Stimulated activated CD4-positive, alpha-beta T cell treated with anti-CD3 and anti-CD28 coated beads, Interleukin-4, amount 100 ng/mL, for 24 hours (primary cell): ENCODE results near the gene TSR2.

Experiments
- DNase-seq: peaks from one replicate; pipeline ENCODE4 v3.0.0-alpha.2; 2020

Gene TSR2, protein sequence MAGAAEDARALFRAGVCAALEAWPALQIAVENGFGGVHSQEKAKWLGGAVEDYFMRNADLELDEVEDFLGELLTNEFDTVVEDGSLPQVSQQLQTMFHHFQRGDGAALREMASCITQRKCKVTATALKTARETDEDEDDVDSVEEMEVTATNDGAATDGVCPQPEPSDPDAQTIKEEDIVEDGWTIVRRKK

DNA sequence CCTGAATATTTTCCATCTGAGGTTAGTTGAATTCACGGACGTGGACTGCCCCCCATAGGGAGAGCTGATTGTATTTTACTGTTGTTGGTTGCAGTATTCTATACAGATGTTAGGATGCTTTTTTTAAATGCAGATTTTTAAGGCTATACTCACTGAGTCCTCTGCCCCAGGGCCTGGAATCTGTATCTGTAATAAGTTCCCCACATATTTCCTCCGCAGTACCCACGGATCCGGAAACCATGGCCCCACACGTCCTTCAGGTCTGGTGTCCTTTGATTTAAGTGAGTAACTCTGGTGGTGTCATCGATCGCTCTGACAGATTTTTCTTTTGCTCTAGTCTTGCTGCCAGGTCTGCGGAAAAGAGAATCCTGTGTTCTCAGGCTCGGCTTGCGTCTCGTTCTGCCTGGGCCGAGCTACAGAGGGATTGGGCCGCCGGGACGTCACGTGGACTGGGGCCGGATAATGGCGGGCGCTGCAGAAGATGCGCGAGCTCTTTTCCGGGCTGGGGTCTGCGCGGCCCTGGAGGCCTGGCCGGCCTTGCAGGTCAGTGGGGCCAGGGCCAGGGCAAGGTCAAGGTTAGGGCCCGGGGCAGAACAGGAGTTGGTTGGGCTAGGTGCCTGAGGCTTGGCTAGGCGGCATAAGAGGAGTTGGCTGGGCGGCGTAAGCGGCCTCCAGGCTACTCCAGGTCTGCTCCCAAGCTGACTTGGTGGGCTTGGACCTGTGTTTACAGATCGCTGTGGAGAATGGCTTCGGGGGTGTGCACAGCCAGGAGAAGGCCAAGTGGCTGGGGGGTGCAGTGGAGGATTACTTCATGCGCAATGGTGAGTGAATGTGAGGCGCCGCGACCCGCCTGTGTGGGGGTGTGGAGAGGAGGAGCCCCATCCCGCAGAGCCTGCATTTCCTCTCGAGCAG is at the start of gene TSR2:
Gene TSR2, plus strand, starts transcription at position 445 of the 912 bp plus-strand sequence. Its CDS starts 18 bp downstream, at position 463.
- DNase-seq: peak; percentile 79

DNA sequence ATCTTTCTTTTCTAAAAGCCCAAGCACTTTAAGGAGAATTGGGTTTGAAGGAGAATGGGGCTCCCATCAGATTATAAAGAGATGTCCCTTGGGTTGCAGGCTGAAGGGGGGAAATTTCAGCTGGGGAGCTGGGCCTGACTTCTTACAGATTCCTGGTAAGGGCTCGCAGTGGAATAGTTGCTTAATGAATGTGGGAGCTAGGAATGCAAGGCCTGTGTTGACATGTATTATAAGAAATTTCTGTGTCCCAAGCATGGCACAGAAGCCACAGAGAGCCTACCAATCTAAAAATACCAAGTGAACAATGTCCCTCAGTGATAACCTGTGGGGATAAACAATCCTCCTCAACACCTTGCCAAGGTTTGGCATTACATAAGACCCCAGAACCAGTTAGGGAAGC is 43.1 kb upstream of the TSR2 start:
- no peak for DNase-seq

DNA sequence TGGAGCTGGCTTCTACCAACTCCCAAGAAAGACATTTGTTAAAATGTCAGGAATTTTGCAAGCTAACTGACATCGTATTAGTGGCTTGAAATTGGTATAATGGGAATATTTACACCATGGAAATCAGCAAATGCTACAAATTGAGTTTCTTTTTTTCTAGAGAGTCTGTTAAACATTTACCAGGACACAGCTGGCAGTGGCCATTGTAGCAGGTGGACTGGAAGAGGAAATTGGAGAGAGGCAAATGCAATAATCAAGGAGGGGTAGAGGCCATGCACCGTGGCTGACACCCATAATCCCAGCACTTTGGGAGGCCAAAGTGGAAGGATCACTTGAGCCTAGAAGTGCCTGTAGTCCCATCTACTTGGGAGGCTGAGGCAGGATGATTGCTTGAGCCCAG is 32.9 kb upstream of the TSR2 start:
- no peak for DNase-seq

DNA sequence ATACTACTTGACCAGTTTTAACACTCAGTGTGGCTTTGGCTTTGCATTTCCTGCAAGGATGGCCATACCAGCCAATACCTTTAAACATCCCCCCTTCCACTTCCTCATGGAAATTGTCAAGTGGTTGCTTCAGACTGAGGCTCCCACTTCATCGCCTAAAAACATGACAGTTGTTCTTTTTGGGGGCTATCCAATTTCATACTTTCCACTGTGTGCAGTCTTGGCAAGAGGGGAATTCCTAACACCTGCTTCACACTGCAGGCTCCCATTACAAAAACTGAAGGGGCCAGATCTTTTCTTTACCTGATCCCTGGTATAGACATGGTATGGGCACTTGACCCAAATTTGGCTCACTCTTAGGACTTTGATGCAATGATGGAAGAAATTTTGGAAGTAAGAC is 28.5 kb upstream of the TSR2 start:
- DNase-seq: no peak

DNA sequence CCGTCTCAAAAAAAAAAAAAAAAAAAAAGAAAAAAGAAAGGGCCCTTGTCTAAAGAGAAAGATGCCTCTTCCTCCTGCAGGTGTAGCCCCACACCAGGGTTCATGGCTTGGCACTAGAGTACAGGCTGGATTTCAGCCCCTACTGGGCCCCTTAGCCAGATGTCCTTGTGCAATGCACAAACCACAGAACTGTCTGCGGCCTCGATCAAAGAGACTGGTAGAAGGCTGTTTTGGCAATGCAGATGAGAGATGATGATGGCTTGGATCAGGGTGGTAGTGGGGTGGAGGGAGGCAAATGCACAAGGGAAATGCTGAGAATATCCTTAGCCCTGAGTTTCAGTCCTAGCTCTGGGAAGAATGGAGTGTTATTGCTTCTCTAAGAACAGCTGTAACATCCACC is 26.5 kb upstream of the TSR2 start:
- no peak for DNase-seq

DNA sequence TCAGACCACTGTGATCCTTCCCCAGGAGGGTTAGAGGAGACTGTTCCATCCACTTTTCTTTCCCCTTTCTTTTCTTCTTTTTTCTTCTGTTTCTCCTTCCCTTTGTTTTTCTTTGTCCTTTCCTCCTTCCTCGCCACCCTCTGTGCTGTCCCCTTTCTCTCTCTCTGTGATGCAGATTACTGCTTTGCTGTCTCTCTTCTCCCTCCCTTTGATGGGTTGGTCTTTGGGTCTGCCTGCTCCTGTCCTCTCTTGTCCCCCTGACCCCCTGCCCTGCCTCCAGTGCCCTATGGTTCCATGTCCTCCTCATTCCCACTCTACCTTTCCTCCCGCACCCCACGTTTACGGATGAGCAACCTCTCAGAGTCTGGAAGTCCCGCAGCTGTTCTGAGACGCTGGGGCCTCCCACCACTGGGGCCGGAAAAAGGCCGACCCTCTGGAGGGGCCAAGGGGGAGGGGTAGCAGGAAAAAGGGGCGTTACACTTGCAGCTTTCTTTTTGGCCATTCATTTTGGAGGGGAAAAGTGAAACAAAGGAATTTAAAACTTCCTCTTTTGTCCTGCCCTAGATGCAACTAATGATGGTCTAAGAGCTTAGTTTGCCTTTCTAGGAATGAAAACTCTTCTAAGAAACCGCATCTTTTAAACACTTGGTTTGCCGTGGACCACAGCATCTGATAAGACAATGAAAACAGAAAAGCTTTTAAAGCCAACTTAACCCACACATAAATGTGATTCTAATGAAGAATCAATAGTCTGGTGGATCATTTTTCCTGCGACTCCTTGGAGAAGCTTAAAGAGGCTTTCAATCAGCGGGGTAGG is 24.5 kb upstream of the TSR2 start:
- no peak for DNase-seq

DNA sequence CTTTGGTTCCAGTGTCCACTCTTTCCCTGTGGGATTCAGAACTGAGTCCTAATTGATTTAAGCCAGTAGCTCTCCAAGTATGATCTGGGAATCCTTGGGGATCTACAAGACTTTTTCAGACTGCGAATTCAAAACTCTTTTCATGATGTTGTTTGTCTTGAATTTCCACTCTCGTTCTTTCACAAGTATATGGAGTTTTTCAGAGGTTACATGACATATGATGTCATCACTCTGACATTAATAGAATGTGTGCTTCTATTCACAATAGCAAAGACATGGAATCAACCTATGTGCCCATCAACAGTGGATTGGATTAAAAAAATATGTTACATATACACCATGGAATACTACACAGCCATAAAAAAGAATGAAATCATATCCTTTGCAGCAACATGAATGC is 23.2 kb upstream of the TSR2 start:
- no peak for DNase-seq

DNA sequence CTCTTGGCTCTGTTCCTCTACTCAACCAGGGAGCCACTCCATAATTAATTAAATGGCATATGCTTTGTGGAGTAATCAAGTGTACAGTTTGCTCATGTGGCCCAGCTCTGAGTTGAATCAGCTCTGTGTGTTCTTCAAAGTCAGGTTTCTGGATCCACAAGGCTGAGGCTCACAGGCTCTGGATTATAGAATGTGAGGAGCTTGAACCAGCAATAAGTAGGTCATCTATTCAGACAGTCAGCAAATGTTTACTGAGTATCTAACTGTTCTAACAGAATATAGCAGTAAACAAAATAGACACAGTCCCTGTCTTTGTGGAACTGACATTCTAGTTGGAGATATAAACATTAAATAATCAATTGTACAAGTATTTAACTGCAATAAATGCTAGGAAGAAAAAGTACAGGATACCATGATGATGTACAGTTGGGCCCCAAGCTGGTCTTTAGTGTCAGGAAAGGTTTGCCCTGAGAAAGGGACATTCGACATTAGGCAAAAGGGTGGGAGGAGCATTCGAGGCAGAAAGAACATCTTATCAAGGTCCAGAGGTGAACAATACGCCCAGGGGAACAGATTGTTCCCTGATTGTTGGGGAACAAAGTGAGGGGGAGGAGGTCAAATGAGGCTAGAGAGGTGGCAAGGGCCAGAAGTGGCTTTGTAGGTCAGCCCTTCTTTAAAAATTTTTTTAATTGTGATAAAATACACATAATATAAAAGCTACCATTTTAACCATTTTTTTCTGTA is 20.5 kb upstream of the TSR2 start:
- no peak for DNase-seq

DNA sequence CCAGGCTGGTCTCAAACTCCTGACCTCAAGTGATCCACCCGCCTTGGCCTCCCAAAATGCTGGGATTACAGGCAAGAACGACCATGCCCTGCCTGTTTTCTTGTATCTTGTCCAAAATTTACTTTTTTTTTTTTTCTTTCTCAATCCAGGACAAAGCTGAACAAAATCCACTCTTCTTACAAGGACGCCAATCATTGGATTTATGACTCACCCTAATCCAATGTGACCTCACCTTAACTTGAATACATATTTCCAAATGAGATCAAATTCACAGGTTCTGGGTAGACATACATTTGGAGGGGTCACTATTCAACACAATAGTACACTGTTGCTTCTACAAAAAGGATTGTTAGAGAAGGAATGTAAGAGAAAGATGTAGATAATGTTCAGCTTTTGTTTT is 18.0 kb upstream of the TSR2 start:
- DNase-seq: no peak

DNA sequence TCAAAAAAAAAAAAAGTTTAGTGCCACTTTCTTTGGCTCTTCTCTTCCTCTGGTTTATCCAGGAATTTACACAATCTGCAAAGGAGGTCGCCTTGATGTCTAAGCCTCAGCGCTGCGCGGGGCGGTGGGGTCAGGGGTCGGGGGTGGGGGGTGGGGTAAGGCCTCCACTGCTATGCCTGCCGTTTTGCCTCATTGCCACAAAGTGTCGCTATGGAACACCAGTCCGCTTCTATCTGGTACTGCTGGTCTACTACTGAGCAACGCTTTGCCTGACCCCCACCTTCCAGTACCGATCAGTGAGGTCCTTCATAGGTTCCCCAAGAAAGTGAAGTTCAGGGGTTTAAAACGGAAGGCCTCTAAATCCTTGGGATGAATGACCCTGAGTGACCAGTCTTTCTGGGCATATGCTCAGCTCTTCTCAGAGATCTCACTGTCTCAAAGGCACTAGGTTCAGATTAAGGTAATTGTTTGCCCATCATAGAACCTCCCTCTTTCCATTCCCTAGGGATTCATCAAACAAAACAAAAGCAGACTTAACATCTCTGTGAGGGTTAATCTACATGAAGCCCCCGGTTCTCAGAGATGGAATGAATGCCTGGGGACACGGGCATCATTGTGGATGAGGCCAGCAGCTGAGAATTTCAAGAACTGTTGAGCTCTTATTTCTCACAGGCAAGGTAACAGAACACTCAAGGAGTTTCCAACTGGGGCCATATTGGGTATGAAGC is 16.9 kb upstream of the TSR2 start:
- no peak for DNase-seq

DNA sequence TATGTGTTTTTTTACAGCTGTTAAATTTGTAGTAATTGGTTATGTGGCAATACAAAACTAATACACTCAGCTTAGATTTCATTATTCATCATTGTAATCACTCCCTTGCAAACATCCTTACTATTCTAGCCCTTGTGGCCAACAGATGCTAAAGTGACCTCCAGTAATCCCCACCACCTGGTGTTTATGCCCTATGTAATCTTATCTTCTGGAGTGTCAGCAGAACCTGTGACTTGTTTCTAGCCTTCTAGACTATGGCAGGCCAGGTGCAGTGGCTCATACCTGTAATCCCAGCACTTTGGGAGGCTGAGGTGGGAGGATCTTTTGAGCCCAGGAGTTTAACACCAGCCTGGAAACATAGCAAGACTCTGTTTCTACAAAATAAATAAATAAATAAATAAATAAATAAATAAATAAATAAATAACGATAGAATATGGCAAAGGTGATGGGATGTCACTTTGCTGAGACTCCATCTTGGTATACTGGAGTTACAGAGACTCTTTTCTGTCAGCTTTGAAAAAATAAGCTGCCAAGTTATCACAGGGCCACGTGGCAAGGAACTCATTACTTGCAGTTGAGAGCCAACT is 12.3 kb upstream of the TSR2 start:
- no peak for DNase-seq

DNA sequence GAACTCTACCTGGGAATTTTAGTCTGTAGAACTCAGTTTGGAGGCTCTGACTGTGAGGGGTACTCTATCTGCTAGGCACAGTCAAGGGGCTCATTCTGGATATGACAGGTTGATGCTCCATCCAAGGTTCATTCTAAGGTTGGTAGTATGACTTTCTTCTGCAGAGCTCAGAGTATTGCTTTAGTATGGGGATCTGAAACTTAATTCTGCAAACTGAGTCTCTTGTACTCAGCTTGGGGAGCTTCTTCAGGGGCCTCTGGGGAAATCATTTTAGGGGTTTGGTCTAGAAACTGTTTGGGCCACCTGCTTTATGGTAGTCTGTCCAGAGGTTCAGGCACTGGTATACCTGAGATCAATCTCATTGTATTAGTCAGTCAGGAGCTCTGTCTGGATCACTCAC is 9.7 kb upstream of the TSR2 start:
- DNase-seq: no peak

DNA sequence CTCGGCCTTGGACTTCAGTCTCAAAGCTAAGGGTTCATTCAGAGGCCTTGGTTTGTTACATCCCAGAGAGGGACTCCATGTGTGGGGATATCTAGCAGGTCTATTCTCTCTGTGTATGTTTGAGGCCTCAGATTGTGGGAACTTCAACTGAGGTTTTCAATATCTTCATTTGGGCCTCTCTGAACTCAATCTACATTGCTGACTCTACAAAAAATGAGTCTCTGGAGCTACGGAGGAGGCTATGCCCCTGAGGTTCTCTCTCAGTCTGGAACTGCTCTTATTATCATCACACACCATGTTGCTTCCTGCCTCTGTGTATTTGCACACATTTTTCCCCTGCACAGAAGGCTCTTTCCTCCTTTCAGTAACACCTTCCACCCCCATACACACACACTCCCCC is 5.1 kb upstream of the TSR2 start:
- DNase-seq: no peak

DNA sequence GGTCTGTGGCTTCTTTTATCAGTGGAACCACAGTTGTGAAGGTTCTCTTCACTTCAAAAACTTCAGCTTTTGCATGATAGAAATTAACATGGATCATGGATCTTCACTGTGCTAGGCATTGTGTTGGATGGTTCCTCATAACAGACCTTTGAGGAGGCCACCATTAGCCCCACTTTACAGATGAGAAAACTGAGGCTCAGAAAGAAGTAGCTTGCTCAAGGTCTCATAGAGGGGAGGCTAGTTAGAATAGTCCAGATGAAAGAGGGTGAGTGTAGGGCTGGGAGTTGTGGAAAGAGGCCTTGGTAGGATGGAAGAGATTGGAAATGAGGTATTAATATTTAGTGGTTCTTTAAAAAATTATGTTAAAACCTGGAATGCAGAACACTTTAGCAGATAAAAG is 2.6 kb downstream of the TSR2 start:
- DNase-seq: no peak

DNA sequence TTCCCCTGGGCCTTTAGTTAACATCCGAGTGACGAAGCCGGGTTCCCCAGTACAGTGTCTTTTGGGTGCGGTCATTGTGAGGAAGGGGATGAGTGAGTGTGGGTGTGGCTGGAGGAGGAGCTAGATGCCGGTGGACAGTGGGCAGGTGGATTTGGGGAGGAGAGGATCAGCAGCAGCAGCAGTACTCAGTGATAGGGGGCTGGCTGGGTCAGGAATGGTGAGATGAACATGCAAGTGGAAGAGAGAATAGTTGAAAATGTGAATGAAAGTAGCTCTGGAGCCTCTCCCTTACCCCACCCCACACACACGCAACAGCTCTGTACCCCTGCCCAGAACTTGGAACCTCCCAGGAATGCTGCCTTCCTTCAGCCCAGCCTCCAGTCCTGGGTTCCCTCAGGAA is 4.5 kb downstream of the TSR2 start:
- DNase-seq: no peak

DNA sequence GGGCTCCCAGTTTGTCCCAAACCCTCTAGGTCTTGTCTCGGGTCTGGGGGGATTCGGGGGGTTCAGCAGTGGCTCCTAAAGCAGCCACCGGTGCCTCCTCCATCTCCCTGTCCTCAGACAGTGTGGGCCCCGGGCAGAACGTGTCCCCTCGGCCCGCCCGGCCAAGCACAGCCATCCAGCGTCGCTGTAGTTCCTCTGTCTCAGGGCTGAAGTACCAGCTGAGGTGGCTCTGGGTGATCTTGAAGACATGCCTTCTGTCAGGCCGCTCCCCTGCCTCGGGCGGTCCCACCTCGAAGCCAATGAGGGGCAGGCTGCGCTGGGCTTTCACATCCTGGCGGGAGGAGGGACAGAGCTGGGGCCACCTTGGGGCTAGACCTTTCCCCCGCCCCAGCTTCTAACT is 5.9 kb downstream of the TSR2 start:
- no peak for DNase-seq

DNA sequence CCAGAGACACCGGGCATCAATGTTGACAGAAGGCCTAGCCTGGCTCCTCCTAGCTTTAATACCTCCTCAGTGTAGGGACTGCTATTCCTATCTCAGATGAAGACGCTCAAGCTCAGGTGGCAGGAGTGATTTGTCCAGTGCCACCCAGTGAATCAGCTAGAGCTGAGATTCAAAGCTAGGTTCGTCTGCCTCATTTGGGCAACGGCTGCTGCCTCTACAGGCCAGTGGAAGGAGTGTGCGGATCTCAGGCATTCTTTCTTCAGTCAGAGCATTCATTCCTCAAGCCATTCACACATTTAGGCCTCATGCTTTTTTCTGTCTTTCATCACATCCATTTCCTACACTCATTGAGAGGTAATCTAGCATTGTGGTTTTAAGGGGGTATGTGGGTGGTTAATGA is 7.3 kb downstream of the TSR2 start:
- no peak for DNase-seq

DNA sequence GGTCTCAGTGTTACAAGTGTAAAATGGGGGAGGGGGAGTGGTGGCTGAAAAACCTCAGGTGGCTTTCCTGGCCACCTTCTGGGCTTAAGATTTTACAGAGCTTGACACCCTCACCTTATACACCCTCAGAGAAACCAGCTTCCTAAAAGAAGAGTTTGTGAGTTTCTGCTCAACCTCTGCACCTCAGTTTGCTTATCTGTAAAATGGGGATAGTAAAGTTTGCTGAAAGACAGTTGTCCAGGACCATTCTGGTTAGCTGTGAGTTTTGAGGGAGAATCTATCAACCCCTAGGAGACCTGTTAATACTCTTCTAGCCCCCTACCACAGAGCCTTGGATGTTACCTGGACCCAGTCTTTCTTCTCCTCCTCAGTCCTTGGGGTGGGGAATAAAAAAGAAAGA is 9.7 kb downstream of the TSR2 start:
- DNase-seq: no peak

DNA sequence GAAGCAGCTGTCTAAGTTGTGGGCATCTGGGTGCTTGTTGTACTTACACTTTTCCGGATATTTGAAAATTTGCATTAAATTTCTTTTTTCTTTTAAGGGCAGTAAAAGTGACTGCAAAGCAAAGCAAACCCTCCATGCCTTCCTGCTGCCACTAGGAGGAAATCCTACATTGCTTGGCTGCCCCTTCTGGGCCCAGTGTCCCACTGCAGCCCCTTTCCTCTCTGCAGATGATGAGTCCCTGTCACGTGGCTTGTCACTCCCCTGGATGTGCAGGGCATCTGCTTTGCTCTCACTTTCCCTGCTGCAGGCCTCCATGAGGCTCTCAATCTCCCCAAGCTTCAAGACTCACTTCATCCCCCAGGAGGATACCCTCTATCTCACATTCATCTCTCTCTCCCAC is 12.7 kb downstream of the TSR2 start:
- DNase-seq: no peak

DNA sequence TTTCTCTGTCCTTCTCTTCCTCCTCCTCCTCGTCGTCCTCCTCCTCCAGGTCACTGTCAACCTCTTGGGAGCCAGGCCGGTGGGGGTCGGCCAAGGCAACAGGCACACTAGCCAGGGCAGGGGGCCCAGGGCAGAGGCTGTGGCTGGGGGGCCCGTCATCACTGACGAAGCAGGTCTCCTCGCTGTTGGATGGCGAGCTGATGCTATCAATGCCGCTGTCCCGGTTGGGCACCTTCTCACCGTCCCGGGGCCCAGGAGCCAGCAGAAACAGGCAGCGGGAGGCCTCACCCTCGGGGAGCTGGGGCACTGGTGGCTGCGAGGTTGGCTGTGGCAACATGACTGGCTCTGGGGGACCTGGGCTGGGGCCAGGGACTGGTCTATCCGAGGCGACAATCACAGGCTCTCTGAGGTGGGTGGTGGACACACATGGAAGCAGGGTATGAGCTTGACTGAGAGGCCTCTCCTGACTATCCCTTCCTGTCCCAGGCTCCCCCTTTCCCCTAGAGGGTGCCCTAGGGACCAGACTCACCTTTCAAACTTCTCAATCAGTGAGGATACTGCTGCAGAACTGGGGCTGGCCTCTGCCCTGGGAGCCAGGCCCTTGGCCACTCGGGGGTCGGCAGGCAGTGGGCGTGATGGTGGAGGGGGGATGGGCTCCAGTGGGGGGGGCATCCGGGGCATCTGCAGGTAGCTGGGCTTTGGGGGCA is 30.0 kb downstream of the TSR2 start:
- DNase-seq: no peak
